Spleen (tissue), 7 donors: ENCODE measurements around the gene CAND2.

ENCODE experiments used
- POLR2AphosphoS5 ChIP-seq, 3 donors: sonication (generic); formaldehyde crosslinking; IDR thresholded peaks; one replicate each; pipeline ENCODE4 v1.5.1; 2017; ENCODE audit warnings: antibody characterized with exemption in 3 of 3
- TF ChIP-seq, protein P1 (sequence below), 11 experiments: fragments of 200-600 bp in 7 of 11; fragments of 450-650 bp in 4 of 11; sonication (generic) in 4 of 11; IDR thresholded peaks in 8 of 11; conservative IDR thresholded peaks in 3 of 11; 1 replicate in 7 of 11; 2 replicates in 4 of 11; pipeline versions ENCODE4 v1.4.0 to v1.8.0; 2016 to 2021; ENCODE audit warnings: antibody characterized with exemption in 11 of 11, inconsistent platforms in 4 of 11, mild to moderate bottlenecking in 1 of 11
- donor health status: DM: no; HTN: no; CAD: no; lungs with moderate emphysema.
- donor health status: DM: no; HTN: no; CAD: no.
- donor health status: DM: no; HTN: no; CAD: no.

DNA sequence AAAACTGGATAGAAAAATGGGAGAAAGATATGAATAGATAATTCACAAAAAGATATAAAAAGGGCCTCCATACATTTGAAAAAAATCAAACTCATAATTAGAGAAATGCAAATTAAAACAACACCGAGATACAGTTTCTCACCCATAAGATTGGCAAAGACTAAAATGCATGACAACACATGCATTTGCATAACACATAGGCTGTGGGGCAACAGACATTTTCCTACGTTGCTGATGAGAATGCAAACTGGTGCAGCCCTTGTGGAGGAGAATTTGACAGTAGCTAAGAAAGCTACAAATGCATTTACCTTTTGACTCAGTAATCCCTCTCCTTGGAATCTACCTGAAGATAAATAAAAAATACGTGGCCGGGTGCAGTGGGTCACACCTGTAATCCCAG, 11.4 kb upstream of the CAND2 start:
- TF ChIP-seq, protein P1, sequence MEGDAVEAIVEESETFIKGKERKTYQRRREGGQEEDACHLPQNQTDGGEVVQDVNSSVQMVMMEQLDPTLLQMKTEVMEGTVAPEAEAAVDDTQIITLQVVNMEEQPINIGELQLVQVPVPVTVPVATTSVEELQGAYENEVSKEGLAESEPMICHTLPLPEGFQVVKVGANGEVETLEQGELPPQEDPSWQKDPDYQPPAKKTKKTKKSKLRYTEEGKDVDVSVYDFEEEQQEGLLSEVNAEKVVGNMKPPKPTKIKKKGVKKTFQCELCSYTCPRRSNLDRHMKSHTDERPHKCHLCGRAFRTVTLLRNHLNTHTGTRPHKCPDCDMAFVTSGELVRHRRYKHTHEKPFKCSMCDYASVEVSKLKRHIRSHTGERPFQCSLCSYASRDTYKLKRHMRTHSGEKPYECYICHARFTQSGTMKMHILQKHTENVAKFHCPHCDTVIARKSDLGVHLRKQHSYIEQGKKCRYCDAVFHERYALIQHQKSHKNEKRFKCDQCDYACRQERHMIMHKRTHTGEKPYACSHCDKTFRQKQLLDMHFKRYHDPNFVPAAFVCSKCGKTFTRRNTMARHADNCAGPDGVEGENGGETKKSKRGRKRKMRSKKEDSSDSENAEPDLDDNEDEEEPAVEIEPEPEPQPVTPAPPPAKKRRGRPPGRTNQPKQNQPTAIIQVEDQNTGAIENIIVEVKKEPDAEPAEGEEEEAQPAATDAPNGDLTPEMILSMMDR (IDR thresholded peaks at IDR 0.05 in 8 of 11, conservative IDR thresholded peaks at IDR 0.05 in 3 of 11): no peak
- TF ChIP-seq POLR2AphosphoS5 (IDR thresholded peaks at IDR 0.05): no peak
